ENCODE results near the gene TUBB6. TPM values are rescaled to one million over a fixed set of nuclear protein-coding genes. Genes with fewer than 3 reads are reported as not detected.

Gene TUBB6
- total RNA-seq, 2 donors from 2014 or later = 357 to 454 TPM

GRCh38 chr18:12329125-12329698, 21.2 kb downstream of the TUBB6 start:
- no peak for TF ChIP-seq CTCF (IDR thresholded peaks at IDR 0.05)
- DNase-seq (ENCODE audit: low spot score) (no peak), ATAC-seq (ENCODE audit: insufficient number of reproducible peaks, low FRiP score, low read depth) (no peak)
- peaks cover 0 to 10% of the 10 kb centered on the region in 2 donors for H3K4me1 ChIP-seq (ENCODE audit: control insufficient read depth in 1 of 2, low read depth in 2 of 2)
- no peaks in the 10 kb centered on the region for H3K9me3 ChIP-seq
- H3K4me3 ChIP-seq = no peak overlapping the region
- no peak overlapping the region for H3K27ac ChIP-seq
- H3K36me3 ChIP-seq = peaks cover 31% of the 10 kb centered on the region
- H3K27me3 ChIP-seq (replicated peaks; ENCODE audit: insufficient read depth) = no peaks in the 10 kb centered on the region

GRCh38 chr18:12330766-12331165, 22.7 kb downstream of the TUBB6 start:
- H3K27me3 ChIP-seq (replicated peaks; ENCODE audit: insufficient read depth) = no peaks in the 10 kb centered on the region

GRCh38 chr18:12333506-12334290, 25.7 kb downstream of the TUBB6 start:
- peak overlapping the region in 1 of 2 donors; percentile 22 for H3K27ac ChIP-seq

More at GRCh38 chr18:12330766-12331165, 22.7 kb downstream of the TUBB6 start:
- H3K4me1 ChIP-seq (ENCODE audit: control insufficient read depth in 1 of 2, low read depth in 2 of 2) = peaks cover 0 to 10% of the 10 kb centered on the region in 2 donors
- H3K27ac ChIP-seq = no peak overlapping the region
- no peak for DNase-seq (ENCODE audit: low spot score)
- H3K9me3 ChIP-seq = no peaks in the 10 kb centered on the region
- H3K36me3 ChIP-seq = peaks cover 22% of the 10 kb centered on the region
- ATAC-seq (ENCODE audit: insufficient number of reproducible peaks, low FRiP score, low read depth) = no peak
- no peak overlapping the region for H3K4me3 ChIP-seq
- TF ChIP-seq CTCF (IDR thresholded peaks at IDR 0.05) = no peak

GRCh38 chr18:12334366-12334808, 26.3 kb downstream of the TUBB6 start:
- DNase-seq (ENCODE audit: low spot score) (no peak), ATAC-seq (ENCODE audit: insufficient number of reproducible peaks, low FRiP score, low read depth) (no peak)
- no peak for TF ChIP-seq CTCF (IDR thresholded peaks at IDR 0.05)
- no peak overlapping the region for H3K4me3 ChIP-seq
- H3K9me3 ChIP-seq = no peaks in the 10 kb centered on the region
- H3K36me3 ChIP-seq = peaks cover 14% of the 10 kb centered on the region
- H3K27ac ChIP-seq = peak overlapping the region in 1 of 2 donors; percentile 22
- no peaks in the 10 kb centered on the region for H3K4me1 ChIP-seq (ENCODE audit: control insufficient read depth in 1 of 2, low read depth in 2 of 2)
- H3K27me3 ChIP-seq (replicated peaks; ENCODE audit: insufficient read depth) = no peaks in the 10 kb centered on the region

More at GRCh38 chr18:12333506-12334290, 25.7 kb downstream of the TUBB6 start:
- Histone ChIP-seq H3K36me3 (peaks cover 21% of the 10 kb centered on the region), H3K4me1 (ENCODE audit: control insufficient read depth in 1 of 2, low read depth in 2 of 2) (no peaks in the 10 kb centered on the region), H3K4me3 (no peak overlapping the region), H3K9me3 (no peaks in the 10 kb centered on the region), H3K27me3 (replicated peaks; ENCODE audit: insufficient read depth) (no peaks in the 10 kb centered on the region)
- ATAC-seq (ENCODE audit: insufficient number of reproducible peaks, low FRiP score, low read depth) (no peak), DNase-seq (ENCODE audit: low spot score) (no peak)
- TF ChIP-seq CTCF (IDR thresholded peaks at IDR 0.05) = no peak

GRCh38 chr18:12334863-12335262, 26.8 kb downstream of the TUBB6 start:
- no peaks in the 10 kb centered on the region for H3K27me3 ChIP-seq (replicated peaks; ENCODE audit: insufficient read depth)
- H3K27ac ChIP-seq = no peak overlapping the region
- DNase-seq (ENCODE audit: low spot score) (no peak), ATAC-seq (ENCODE audit: insufficient number of reproducible peaks, low FRiP score, low read depth) (no peak)
- no peak overlapping the region for H3K4me3 ChIP-seq
- no peaks in the 10 kb centered on the region for H3K9me3 ChIP-seq
- no peak for TF ChIP-seq CTCF (IDR thresholded peaks at IDR 0.05)
- peaks cover 14% of the 10 kb centered on the region for H3K36me3 ChIP-seq
- no peaks in the 10 kb centered on the region for H3K4me1 ChIP-seq (ENCODE audit: control insufficient read depth in 1 of 2, low read depth in 2 of 2)

Data from thoracic aorta (tissue), 2 donors.